Superior temporal gyrus (tissue), 1 donor: ENCODE results near the gene KLF13.

Experiments
- DNase-seq: peaks from one replicate; pipeline ENCODE4 v3.0.0-alpha.2; 2016; ENCODE audit errors: extremely low spot score

KLF13 gene

GRCh38 chr15:31316135-31316795 lies 10.4 kb upstream of the KLF13 start:
- no peak for DNase-seq

GRCh38 chr15:31317017-31317416 lies 9.6 kb upstream of the KLF13 start:
- no peak for DNase-seq

- DNase-seq = no peak
Measured at GRCh38 chr15:31317421-31318327, 9.0 kb upstream of the KLF13 start.

- DNase-seq = no peak
Measured at GRCh38 chr15:31318429-31318828, 8.2 kb upstream of the KLF13 start.

- DNase-seq = no peak
Measured at GRCh38 chr15:31320022-31320421, 6.6 kb upstream of the KLF13 start.

GRCh38 chr15:31321418-31321817 lies 5.2 kb upstream of the KLF13 start:
- DNase-seq = no peak

- DNase-seq = no peak
Measured at GRCh38 chr15:31322504-31322903, 4.1 kb upstream of the KLF13 start.

GRCh38 chr15:31323627-31324026 lies 3.0 kb upstream of the KLF13 start:
- no peak for DNase-seq

GRCh38 chr15:31324186-31324585 lies 2.4 kb upstream of the KLF13 start:
- no peak for DNase-seq

- peak; percentile 44 for DNase-seq
Measured at GRCh38 chr15:31324806-31325594, 1.6 kb upstream of the KLF13 start.

GRCh38 chr15:31325595-31326155 lies 960 bp upstream of the KLF13 start:
- DNase-seq = peak; percentile 74

- no peak for DNase-seq
Measured at GRCh38 chr15:31326875-31327668, 437 bp downstream of the KLF13 start.

- DNase-seq = peak; percentile 58
Measured at GRCh38 chr15:31327669-31328427, 1.2 kb downstream of the KLF13 start.

- no peak for DNase-seq
Measured at GRCh38 chr15:31328428-31328968, 1.9 kb downstream of the KLF13 start.

- no peak for DNase-seq
Measured at GRCh38 chr15:31328969-31329639, 2.5 kb downstream of the KLF13 start.

GRCh38 chr15:31329640-31330010 lies 3.0 kb downstream of the KLF13 start:
- no peak for DNase-seq

- DNase-seq = no peak
Measured at GRCh38 chr15:31330111-31330785, 3.6 kb downstream of the KLF13 start.

GRCh38 chr15:31330836-31331235 lies 4.2 kb downstream of the KLF13 start:
- no peak for DNase-seq

GRCh38 chr15:31331389-31331788 lies 4.8 kb downstream of the KLF13 start:
- no peak for DNase-seq
